Endometrial microvascular endothelial cells (primary cell): ENCODE data around the gene STARD3. TPM values are rescaled to one million over a fixed set of nuclear protein-coding genes. Genes with fewer than 3 reads are reported as not detected.
"Not testable (repeated sequence)": the region's sequence is repeated elsewhere in the genome, so short reads cannot be mapped to it uniquely, and the experiment has no call there.

Source experiments
- in situ Hi-C: cut with HindIII; loops from 2 replicates; pipeline ENCODE4 v1.10.0; 2017; ENCODE audit warnings: low sequenced_read_pairs, low pct_unique_long_range_greater_than_20kb; ENCODE audit errors: inconsistent ontology term
- total RNA-seq: library from RNA; depleted of rRNA; stranded (reverse); fragments of >200 nt; gene quantifications from one replicate; pipeline ENCODE4 v1.2.3, GENCODE V29; 2015; ENCODE audit errors: inconsistent ontology term

STARD3 gene
- total RNA-seq, result 52.8 TPM

GRCh38 chr17:39636927-39637736, at the start of gene STARD3:
Gene STARD3 (plus strand): TSS chr17:39637144. CDS start chr17:39653532, 16,388 bp downstream.
- in situ Hi-C loops, result no loop called here

DNA sequence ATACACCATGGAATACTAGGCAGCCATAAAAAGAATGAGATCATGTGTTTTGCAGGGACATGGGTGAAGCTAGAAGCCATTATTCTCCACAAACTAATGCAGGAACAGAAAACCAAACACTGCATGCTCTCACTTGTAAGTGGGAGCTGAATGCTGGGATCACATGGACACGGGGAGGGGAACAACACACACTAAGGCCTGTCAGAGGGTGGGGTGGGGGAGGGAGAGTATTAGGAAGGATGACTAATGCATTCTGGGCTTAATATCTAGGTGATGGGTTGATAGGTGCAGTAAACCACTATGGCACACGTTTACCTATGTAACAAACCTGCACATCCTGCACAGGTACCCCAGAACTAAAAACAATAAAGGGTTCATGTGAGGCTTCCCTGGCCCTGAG, 46.8 kb upstream of the STARD3 start:
- in situ Hi-C loops, result not testable (repeated sequence)

DNA sequence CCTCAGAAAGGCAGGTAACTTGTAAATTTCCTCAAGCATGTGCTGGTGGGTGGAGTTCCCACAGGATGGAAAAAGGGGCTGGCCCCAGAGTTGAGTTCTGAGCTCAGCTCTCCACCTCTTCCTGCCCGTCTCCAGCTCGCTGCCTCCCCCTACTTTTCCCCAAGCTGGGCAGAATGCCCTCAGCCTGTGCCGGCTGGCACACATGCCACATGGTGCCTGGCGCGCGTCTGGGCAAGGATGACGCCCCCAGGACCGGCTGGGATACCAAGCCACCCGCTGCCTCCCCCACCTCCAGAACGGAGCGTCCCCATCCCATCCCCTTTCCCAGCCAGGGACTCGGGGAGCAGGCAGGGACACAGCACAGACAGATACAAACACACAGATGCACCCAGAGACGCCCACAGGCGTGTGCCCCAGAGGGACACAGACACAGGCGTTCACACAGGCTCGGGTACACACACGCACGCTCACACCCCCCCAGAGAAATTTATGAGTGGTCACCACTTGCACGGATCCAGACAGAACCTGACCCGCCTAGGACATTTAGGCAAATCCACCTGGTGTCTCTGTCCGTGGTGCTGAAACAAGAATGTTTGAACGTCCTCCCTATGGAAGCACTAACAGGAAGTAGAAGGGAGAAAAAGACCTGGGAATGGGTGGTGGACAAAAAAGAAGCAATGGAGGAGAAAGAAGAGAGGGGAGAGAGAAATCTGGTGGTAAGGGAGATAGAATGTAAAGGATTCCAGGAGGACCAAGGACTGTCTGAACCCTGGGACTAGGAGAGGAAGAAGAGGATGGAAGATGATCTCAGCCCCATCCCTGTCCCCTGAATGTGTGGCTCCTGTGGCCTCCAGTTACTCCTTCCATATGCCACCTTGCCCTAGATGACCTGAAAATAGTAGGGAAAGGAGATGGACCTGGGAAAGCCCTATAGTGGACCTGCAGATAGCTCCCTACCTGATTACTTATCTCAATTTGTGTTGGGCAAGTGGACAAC, 44.7 kb upstream of the STARD3 start:
- in situ Hi-C loops, result no loop called here

DNA sequence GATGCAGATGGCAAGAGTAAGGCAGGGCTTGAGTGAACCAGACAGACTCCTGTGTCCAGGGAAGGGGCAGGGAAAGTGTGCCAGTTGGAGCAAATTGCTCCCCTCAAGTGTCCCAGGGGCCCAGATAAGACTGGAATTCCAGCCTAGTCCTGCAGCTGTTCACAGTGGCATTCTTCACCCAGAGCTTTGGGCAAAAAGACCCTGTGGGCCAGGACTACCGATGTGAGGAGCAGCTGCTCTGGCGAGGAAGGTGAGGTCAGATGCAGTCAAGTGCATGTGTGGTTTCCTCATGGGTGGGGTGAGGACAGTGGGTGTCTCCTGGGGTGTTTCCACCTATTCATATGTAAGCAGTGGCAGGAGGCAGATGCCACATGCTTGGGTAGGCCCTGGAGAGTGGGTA, 43.6 kb upstream of the STARD3 start:
- in situ Hi-C loops, result no loop called here

- in situ Hi-C loops, result no loop called here
Observed at GRCh38 chr17:39595294-39595693, 41.6 kb upstream of the STARD3 start.

- in situ Hi-C loops, result no loop called here
Observed at GRCh38 chr17:39595928-39596510, 40.9 kb upstream of the STARD3 start.

DNA sequence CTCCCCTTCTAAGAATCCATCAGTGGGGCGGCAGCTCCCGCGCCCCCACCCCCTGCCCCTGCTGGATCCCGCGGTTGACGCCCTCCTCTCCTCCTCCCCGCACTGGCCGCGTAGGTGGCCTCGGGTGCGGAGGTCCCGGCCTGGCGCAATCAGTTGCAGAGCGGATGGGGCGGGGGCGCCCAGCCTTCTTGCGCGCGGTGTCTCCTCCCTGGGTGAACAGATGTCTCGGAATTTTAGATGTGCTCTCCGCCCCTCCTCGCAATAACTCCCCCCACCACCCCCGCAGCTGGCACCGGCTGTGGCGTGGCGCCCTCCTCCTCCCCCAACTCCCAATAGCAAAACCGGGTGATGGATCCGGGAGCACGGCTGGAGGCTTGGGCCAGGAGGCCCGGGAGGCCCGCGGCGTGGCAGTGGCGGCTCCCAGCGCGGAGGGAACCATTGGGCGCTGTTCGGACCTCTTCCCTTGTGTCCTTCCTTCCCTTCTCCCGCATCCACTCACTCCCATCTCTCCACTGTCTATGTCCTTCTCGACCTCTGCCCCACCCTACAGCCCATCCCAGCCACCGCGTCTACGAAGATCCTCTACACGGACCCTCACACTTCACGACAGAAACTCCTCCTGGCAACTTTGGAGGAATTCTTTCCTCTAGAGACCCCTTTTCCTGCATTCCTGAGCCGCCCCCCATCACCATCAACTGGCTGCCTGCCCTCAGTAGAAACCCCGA, 40.2 kb upstream of the STARD3 start:
- in situ Hi-C loops, result no loop called here

GRCh38 chr17:39597372-39598046, 39.4 kb upstream of the STARD3 start:
- in situ Hi-C loops, result no loop called here

GRCh38 chr17:39598047-39598481, 38.9 kb upstream of the STARD3 start:
- in situ Hi-C loops, result no loop called here

- in situ Hi-C loops, result no loop called here
Observed at GRCh38 chr17:39598630-39599003, 38.3 kb upstream of the STARD3 start.

- in situ Hi-C loops, result no loop called here
Observed at GRCh38 chr17:39599004-39599664, 37.8 kb upstream of the STARD3 start.

DNA sequence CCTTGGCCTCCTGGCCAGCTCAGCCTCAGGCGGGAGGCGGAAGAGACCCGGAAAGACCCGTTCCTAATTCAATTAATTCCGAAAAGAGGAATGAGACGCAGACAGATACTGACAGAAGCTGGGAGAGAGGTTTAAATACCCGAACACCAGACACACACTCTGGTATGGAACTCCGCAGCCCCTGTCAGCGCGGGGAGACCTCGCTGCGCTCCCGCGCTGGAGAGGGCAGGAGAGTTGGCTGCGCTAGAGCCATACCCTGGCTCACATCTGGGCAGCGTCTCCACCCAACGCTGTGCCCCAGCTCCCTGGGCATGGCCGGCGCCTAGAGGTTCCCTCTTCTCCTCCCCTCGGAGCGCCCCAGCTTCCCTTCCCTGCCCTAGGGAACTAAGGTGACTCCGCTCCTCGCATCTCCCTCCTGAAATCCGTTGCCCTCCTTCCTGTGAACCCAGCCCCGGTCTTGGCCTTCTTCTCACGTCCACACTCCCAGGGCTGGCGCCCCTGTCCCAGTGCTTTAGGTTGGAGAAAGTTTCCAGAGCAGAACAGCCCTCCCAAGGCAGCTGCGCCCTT, 37.2 kb upstream of the STARD3 start:
- in situ Hi-C loops, result no loop called here

DNA sequence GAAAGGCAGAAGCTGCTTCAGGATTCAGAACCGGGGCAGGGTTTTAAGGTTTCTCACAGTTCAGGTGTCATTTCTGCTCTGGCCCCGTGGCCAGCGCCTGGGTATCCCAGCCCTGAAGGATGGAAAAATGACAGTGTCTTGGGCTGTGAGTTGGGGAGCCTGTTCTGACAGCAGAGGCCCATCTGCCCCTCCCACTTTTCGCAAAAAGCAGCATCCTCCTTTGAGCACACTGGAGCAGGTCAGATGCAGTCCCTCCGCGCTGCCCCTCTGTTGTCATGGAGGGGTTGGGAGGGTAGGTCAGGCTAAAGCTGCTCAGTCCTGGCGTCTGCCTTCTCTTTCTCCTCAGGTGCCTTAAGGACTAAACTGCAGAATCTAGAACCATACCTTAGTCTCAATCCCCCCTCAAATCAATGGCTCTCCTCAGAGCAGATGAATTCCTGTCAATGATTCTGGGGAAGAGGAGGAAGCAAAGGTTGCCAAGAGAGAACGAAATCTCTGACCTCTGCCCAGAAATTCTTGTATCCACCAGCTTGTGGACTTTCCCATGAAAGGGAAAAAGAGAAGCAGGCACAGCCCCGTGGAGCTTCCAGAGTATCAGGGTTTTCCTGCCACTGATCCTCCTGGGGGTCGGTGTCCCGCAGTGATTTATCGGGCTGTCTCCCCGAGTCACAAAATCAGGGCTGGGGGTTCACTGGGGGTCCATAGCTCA, 36.5 kb upstream of the STARD3 start:
- in situ Hi-C loops, result no loop called here

DNA sequence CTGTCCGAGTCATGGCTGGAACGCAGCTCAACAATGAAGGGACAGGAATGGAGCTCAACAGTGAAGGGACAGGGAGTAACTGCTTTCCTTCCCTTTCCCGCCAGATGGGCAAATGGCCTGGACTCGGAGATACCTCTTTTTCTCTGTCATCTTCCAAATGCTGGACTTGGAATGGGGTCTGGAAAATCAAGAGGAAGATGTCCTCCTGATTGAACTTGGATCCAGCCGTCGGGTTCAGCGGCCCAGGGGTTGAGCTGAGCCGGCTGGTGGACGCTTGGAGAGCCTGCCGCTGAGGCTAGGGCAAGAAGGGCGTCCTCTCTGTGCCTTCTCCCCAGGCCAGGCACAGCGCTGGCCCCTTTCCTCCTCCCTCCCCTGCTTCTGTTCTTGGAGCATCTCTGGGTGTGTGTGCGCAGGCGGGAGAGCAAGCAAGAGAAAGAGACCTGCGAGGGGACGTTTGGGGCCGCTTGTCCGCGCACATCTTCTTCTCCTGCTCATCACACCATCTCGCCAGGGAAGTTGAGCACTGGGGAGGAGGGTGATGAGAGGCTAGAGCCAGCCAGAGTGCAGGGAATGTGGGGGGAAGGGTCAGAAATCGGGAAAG, 35.8 kb upstream of the STARD3 start:
- in situ Hi-C loops, result no loop called here

- in situ Hi-C loops, result no loop called here
Observed at GRCh38 chr17:39601758-39602532, 35.0 kb upstream of the STARD3 start.
